GM12874 (cell line): ENCODE results near the gene CHKB.

Experiments
- CTCF ChIP-seq: IDR thresholded peaks from 2 replicates; pipeline ENCODE4 v1.5.1; 2011; ENCODE audit warnings: low read depth, mild to moderate bottlenecking, control low read depth, low read length, moderate library complexity; ENCODE audit not compliant: insufficient read depth

The CHKB gene

DNA sequence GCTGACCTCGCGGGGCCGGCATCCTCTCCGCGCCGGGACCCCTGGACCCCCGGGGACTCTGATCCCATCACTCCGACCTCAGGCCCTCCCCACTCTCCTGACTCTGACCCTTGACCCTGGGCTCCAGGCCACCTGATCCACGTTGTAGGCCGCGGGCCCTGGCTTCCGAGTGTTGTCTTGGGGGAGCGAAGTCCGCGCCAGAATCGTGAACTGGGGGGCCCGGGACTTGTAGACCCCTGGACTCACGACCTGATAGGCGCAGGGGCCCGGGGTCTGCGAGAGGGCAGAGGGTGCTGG, 52.1 kb downstream of the CHKB start:
- TF ChIP-seq CTCF = no peak

- TF ChIP-seq CTCF = no peak
Measured at GRCh38 chr22:50529897-50530579, 52.6 kb downstream of the CHKB start, which contains the start of gene TYMP. Gene TYMP (minus strand): TSS chr22:50530012. CDS start chr22:50529709, 303 bp downstream.

DNA sequence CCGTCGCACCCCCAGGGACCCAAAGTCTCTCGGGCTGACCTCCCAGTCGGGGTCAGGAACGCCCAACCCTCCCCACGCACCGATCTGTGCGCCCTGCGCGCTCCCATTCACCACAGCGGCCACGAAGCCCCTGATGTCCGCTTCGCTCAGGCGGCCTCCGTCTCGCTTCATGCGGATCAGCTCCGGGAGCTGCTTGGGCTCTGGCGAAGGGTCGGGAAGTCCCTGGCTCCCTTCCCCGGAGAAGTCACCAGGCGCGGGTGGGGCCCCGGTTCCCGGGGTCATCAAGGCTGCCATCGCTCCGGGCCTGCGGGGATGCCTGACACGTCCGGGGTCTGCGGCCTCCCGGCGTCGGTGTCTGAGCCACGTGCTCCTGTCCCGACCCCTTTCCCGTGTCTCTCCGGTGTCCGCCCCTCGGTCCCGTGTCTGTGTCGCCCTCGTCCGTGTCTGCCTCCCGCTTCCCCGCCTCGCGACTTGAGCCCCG, 53.2 kb downstream of the CHKB start:
- TF ChIP-seq CTCF = no peak
